Epithelial cell of esophagus (primary cell): Measurements from ENCODE around the gene MLST8.
A peak's percentile ranks its signal among the peaks of the same experiment; 100 is the strongest.

Experiments
- DNase-seq: peaks from one replicate; pipeline ENCODE4 v3.0.0; 2010; ENCODE audit warnings: low read depth
- H3K4me3 ChIP-seq: 2 replicates; pipeline ENCODE4 v1.5.1; 2011; ENCODE audit warnings: mild to moderate bottlenecking, low read length, control low read depth
- TF ChIP-seq, protein P1 (sequence below): IDR thresholded peaks from 2 replicates; pipeline ENCODE4 v1.5.1; 2011; ENCODE audit warnings: low read depth, mild to moderate bottlenecking, low read length, control low read depth, inconsistent platforms; ENCODE audit not compliant: insufficient read depth; ENCODE audit errors: missing control alignments

MLST8 gene

GRCh38 chr16:2178321-2179106 is 26.7 kb upstream of the MLST8 start:
- TF ChIP-seq, protein P1, sequence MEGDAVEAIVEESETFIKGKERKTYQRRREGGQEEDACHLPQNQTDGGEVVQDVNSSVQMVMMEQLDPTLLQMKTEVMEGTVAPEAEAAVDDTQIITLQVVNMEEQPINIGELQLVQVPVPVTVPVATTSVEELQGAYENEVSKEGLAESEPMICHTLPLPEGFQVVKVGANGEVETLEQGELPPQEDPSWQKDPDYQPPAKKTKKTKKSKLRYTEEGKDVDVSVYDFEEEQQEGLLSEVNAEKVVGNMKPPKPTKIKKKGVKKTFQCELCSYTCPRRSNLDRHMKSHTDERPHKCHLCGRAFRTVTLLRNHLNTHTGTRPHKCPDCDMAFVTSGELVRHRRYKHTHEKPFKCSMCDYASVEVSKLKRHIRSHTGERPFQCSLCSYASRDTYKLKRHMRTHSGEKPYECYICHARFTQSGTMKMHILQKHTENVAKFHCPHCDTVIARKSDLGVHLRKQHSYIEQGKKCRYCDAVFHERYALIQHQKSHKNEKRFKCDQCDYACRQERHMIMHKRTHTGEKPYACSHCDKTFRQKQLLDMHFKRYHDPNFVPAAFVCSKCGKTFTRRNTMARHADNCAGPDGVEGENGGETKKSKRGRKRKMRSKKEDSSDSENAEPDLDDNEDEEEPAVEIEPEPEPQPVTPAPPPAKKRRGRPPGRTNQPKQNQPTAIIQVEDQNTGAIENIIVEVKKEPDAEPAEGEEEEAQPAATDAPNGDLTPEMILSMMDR, result no peak
- DNase-seq, result peak; percentile 53
- no peak overlapping the region for H3K4me3 ChIP-seq

DNA sequence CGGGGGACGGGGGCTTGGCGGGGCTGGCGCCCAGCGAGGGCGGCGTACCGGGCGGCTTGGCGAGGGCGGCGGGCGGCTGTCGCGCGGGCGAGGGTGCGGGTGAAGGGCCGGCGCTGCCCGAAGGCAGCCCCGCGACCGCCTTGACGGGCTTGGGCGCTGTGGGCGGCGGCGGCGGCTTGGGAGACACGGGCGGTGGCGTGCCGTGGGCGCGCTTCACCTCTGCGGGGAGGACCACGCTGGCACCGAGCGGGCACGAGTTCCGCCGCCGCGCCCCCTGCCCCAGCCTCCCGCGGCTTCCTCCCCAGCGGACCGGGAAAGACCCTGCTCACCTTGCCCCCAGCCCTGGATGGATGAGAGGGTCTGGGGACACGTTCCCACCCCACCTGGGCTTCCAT is 26.1 kb upstream of the MLST8 start:
- no peak overlapping the region for H3K4me3 ChIP-seq
- no peak for DNase-seq
- TF ChIP-seq, protein P1, result no peak

DNA sequence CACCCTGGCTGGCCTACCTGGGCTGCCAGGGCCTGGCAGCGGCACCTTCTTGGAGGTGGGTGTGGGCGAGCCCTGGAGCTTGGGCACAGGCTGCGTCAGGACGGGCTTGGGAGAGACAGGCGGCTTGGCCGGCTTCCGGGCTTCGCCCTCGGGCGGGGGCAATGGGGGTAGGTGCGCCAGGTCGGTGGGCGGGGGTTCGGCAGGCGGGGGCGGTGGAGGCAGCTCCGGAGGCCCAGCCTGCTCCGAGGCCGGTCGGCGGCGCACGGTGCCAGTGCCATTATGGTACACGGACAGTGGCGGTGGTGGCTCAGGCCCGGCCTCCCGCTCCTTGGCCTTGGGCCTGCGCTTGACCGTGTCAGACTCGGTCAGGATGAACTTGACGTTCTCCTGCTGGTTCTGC is 25.7 kb upstream of the MLST8 start:
- TF ChIP-seq, protein P1, result no peak
- no peak for DNase-seq
- no peak overlapping the region for H3K4me3 ChIP-seq

GRCh38 chr16:2180461-2180860 is 24.8 kb upstream of the MLST8 start:
- no peak overlapping the region for H3K4me3 ChIP-seq
- DNase-seq, result no peak
- TF ChIP-seq, protein P1, result no peak

GRCh38 chr16:2180962-2181923 is 24.0 kb upstream of the MLST8 start:
- H3K4me3 ChIP-seq, result no peak overlapping the region
- DNase-seq, result no peak

GRCh38 chr16:2181952-2182351 is 23.3 kb upstream of the MLST8 start:
- DNase-seq, result no peak
- H3K4me3 ChIP-seq, result no peak overlapping the region
- TF ChIP-seq, protein P1, result no peak

More at GRCh38 chr16:2180962-2181923, 24.0 kb upstream of the MLST8 start:
- TF ChIP-seq, protein P1, result no peak
